ACHN (cell line): ENCODE results near the gene ARHGAP20.

ENCODE experiments used
- DNase-seq: peaks from one replicate; pipeline ENCODE4 v3.0.0-alpha.2; 2015
- in situ Hi-C: cut with HindIII; loops from 2 replicates; pipeline ENCODE4 v1.10.0; 2017; ENCODE audit warnings: low sequenced_read_pairs, low pct_ligation_motif_present, low pct_unique_long_range_greater_than_20kb

Gene ARHGAP20

DNA sequence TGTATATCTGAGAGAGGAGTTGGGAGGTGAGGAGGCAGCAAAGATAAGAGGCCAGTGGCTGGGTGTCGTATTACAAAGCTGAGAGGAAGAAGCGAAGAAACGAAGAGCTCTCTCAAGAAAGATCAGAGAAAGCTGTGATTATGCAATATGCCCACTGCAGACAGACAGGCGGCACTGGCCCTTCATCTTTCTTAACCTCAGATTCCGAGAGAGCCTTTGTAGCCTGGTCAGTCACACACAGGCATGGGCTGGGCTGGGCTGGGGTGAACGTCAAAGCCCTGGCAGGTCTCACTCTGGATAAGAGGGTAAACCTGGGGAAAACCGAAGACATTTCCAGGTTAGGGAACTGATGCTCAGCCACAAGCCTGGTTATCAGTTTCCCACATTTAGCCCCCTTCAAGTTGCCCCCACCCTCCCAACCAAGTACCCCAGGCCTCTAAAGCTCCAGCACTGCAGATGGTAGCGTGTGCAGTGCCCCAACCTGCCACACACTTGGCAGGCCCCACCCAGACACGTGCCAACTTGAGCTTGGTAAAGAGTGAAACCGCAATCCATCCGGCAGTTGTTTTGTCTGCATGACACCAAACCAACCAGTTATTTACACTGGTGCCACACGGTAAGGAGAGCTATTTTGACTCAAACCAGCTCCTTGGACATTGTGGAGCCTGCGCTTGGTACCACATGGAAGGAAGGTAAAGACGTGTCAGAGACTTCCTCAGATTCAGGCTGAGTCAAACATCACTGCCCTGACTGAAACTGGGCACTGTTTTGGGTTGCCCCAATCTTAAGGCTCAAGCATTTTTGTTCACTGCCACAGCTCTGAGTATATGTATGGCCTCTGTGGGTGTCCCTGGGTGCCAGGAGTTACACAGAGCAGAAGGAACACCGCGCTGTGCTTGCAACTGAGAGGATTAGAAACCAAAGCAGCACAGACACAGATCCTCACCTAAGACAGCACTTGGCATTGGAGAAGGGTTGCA, 146.6 kb downstream of the ARHGAP20 start:
- in situ Hi-C loops = no loop called here
- no peak for DNase-seq

DNA sequence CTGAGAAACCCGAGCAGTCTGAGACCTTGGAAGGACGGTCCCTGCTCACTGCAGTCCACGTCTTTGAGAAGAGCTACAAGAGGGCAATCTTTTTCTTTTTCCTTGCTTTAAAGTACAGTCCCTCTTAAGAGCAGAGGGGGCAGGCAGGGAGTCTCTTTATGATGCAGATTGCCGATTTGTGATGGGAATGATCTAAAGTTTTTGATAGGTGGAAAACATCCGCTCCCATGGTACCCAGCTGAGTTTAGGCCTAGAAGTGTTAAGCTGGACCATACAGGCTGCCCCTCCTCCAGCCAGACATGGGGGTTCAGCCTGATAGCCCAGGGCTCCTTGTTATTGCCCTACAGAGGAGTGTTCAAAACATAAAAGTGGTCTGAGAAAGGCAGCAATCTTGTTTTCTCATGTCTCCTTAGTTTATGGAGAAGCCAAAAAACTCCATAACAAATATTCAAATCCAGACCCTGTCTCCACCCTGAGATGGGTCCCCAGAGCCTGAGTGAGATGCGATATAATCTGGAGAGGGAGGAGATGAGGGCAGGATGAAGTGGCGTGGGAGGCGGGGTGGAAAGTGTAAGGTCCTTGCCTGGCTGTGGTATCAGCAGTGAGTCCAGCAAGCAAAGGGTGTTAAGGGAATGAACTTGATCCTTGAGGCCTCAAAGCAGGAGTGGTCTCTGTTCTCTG, 147.4 kb downstream of the ARHGAP20 start:
- in situ Hi-C loops = no loop called here
- no peak for DNase-seq

DNA sequence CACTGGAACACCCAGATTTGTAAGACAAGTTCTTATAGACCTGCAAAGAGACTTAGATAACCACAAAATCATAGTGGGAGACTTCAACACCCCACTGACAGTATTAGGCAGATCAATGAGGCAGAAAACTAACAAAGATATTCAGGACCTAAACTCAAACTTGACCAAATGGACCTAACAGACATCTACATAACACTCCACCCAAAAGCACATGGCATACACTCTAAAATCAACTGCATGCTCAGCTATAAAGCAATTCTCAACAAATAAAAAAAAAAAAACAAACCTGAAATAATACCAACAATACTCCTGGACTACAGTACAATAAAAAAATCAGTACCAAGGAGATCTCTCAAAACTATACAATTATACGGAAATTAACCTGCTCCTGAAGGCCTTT, 167.5 kb downstream of the ARHGAP20 start:
- in situ Hi-C loops = no loop called here

DNA sequence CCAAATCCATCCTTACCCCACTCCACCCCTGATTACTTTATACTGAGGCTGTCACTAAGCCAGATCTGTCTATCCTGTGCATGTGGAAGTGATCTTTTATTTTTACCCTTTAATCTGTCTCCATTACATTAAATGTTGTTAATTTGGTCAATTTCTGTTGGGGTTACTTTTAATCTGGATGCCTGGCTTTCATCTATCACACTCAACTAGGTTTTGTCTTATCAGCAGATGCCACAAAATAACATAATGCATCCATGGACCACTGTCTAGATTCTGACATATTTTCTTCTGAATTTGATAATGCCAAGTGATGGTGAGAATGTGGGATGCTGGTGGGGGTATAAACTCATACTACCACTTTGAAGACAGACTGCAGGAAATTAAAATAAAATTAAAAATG, 174.1 kb downstream of the ARHGAP20 start:
- DNase-seq = no peak
- in situ Hi-C loops = no loop called here

More for the DNA sequence above, 167.5 kb downstream of the ARHGAP20 start:
- no peak for DNase-seq

DNA sequence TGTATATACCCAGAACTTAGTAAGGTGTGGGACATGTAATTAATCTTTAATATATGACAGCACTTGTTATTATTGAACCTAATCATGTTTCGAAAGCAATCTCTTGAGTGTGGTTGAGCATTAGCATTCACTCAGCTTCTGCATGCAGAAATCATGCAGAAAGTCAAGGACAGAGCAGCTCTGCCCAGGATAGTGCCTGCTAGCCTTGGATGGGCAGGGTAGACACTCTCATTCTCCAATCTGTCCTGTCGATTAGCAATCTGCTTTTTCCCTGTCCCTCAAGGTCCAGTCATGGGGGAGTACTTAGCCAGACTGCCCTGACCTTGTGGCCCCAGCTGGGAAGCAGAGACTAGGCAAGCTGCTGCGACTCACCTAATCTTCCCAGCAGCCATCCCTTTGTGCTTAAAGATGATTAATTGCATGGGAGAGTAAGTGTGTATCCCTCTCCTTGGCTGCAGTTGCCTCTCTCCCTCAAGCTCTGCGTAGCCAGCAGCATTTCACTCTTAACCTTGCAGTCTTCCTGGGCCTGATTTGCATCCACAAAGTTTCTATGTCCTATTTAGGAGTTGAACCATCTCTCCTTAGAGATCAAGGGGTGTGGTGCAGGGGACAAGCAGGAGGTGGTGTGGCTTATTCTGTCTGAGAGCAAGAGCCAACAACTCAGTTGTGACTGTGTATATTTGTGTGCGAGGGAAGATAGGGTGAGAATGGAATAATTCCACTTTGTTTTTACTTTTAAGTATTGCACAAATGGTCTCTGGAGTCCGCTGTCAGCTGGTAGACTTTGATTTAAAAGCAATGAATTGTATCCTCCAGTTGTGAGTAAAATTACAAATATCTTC, 181.1 kb downstream of the ARHGAP20 start:
- no peak for DNase-seq
- in situ Hi-C loops = no loop called here

DNA sequence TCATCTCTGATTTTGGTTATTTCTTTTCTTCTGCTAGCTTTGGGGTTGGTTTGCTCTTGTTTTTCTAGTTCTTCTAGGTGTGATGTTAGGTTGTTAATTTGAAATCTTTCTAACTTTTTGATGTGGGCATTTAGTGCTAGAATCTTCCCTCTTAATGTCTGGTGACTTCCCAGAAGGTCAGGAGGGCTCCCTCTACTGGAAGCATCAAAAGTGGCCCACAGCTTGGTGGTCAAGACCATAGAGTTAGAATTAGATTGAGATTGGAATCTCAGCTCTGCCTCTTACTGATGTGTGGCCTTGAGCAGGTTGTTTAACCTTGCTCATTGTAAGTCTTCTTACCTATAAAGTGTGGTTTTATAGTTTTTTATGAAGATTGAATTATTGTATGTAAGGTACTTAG, 183.2 kb downstream of the ARHGAP20 start:
- in situ Hi-C loops = no loop called here
- peak; percentile 19 for DNase-seq

DNA sequence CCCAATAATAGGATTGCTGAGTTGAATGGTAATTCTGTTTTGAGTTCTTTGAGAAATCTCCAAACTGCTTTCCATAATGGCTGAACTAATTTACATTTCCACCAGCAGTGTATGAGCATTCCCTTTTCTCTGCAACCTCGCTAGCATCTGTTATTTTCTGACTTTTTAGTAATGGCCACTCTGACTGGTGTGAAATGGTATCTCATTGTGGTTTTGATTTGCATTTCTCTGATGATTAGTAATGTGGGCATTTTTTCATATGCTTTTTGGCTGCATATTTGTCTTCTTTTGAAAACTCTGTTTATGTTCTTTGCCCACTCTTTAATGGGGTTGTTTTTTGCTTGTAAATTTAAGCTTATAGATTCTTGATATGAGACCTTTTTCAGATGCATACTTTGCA, 185.1 kb downstream of the ARHGAP20 start:
- no peak for DNase-seq
- in situ Hi-C loops = no loop called here
